GM21447 (cell line): Measurements from ENCODE around the gene AHCYL2.

ENCODE experiments used
- ATAC-seq: cut with Tn5 transposase; IDR thresholded peaks from one replicate; pipeline ENCODE4 v1.9.1; 2021; ENCODE audit not compliant: unreplicated experiment

The AHCYL2 gene

DNA sequence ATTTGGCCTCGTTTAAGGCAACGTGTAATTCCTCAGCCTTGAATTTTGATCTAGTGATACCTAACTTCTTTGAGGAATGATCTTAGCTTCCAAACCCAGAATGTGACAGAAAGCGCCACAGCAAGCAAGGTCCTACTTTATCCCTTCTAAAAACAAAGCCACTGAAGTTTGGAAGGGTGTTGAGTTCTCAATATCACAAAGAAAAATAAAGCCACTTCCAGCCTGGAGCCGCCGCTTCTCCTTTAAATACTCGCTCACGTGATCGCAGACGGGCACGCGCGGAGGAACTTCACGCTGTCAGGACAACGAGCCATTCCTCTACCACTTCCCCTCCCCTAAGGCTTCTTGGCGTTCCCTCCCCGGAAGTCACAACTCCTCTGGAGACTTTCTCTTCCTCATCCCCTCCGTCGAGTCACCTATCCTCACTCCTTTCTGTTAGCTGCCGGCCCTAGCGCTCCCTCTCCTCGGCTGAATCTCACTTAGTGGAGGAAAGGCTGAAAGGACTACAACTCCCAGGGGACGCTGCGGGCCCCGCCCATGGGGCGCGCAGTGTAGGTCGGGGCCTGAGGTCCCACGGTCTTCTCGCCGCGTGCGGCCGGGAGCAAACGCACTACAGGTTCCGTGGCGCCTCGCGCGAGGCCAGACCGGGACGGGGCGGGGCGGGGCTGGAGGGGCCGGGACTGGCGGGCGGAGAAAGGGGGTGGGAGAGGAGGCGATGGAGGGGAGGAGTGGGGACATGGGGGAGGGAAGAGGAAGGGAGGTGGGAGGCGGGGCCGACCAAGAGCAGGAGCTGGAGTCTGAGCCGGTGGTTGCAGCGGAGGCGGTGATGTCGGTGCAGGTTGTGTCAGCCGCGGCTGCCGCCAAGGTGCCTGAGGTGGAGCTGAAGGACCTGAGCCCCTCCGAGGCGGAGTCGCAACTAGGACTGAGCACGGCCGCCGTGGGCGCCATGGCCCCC is at the start of gene AHCYL2:
TSS of gene AHCYL2 (plus strand) at position 780 of the 955 bp plus-strand sequence.
- peak; percentile 81 for ATAC-seq

DNA sequence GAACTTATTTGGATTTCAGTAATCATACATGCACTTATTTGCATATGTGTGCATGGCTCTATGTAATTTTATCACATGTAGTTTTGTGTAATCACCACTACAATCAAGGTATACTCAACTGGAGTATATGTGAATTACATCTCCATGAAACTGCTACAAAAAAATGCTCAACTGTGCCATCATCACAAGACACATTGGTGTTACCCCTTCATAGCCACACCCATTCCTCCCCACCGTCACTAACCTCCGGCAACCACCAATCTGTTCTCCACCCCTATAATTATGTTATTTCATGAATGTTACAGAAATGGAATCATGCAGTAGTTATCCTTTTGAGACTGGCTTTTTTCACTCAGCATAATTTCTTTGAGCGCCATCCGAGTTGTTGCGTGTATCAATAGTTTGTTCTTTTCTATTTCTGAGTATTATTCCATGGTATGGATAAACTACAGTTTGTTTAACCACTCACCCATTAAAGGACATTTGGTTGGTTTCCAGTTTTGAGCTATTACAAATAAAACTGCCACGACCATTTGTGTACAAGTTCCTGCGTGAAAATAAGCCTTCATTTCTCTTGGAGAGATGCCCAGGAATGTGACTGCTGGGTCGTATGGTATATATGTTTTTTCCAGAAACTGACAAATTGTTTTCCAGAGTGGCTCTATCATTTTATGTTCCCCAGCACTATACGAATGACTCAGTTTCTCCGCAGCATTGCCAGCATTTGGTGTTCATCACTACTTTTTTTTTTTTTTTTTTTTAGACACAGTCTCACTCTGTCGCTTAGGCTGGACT is 47.7 kb upstream of the AHCYL2 start:
- no peak for ATAC-seq

- ATAC-seq, result no peak
These were observed 39.7 kb upstream of the AHCYL2 start for GRCh38 chr7:129184981-129185670.

DNA sequence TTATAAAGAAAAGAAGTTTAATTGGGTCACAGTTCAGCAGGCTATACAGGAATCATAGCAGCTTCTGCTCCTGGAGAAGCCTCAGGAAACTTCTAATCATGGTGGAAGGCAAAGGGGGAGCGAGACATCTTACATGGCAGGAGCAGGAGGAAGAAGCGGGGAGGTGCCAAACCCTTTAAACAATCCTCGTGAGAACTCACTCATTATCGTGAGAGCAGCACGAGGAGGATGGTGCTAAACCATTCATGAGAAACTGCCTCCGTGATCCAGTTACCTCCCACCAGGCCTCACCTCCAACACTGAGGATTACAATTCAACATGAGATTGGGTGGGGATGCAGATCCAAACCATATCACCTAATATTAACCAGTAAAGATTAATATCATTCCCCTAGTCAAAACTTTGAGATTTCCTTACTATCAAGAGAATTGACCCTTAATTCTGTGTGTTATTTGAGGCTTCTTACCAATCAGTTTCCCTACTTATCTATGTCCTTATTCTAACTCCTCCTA is 38.0 kb upstream of the AHCYL2 start:
- ATAC-seq, result no peak

- ATAC-seq, result no peak
These were observed 37.0 kb upstream of the AHCYL2 start for GRCh38 chr7:129187681-129188371.

- no peak for ATAC-seq
These were observed 36.4 kb upstream of the AHCYL2 start, which contains the start of gene SMO for GRCh38 chr7:129188372-129188891. TSS of gene SMO (plus strand) at chr7:129188633. CDS start at chr7:129189152, 519 bp downstream.

- no peak for ATAC-seq
These were observed 35.8 kb upstream of the AHCYL2 start for GRCh38 chr7:129188892-129189660.

GRCh38 chr7:129189661-129190310 is 35.0 kb upstream of the AHCYL2 start:
- ATAC-seq, result no peak

- ATAC-seq, result no peak
These were observed 33.6 kb upstream of the AHCYL2 start for GRCh38 chr7:129191272-129191671.

- no peak for ATAC-seq
These were observed 30.9 kb upstream of the AHCYL2 start for GRCh38 chr7:129193892-129194291.

DNA sequence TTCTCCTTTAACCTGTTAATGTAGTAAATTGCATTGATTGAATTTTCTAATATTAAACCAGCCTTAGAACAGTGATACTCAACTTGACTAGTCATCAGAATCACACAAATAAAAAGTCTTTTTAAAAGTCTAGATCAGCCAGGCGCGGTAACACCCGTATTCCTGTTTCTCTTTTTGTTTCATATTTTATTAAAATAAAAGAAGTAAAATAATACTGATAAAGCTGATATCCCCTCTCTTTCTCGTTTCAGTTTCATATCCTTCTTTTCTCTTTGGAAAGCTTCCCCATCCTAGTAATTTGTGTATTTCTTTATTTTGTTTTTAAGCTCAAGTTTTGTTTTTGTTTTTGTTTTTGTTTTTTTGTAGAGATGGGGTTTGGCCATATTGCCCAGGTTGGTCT is 27.1 kb upstream of the AHCYL2 start:
- ATAC-seq, result no peak

DNA sequence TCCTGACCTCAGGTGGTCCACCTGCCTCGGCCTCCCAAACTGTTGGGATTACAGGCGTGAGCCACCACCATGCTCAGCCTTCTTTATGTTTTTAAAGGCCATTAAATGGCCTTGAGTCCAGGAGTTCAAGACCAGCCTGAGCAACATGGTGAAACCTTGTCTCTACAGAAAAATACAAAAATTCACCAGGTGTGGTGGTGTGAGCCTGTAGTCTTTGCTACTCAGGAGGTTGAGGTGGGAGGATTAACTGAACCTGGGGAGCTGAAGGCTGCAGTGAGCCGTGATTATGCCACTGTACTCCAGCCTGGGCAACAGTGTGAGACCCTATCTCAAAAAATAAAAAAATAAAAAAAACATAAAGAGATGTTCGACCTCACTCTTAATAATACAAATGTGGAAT is 25.4 kb upstream of the AHCYL2 start:
- no peak for ATAC-seq

DNA sequence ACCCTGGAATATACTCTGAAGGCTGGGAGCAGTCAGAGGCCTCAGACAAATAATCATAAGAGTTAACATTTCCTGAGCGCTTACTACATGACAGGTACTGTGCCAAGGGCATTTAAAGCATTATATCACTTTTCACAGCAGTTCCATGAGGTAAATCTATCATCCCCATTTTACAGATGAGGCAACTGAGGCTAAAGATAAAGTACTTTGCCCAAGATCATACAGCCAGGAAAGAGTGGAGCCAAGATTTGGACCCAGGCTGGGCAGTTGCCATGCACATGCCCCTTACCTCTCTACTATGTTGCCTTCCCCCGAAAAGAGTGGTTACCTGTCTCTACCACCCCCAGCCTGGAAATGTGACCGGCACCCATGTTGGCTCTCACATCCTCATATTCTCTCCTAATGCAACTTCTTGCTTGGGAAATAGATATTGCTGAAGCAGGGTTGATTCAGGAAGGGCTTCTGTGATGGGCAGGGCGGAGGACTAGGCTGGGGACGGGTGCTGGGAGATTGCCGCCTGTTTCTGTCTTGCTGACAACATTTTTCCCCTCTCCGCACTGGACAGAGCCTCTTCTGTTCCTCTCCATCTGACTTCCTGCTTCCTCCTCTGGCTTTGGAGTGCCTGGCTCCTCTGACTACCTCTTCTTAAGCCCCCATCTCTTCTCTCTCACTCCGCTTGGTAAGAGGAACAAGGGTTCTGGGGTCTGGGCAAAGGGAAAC is 22.6 kb upstream of the AHCYL2 start:
- ATAC-seq, result no peak

DNA sequence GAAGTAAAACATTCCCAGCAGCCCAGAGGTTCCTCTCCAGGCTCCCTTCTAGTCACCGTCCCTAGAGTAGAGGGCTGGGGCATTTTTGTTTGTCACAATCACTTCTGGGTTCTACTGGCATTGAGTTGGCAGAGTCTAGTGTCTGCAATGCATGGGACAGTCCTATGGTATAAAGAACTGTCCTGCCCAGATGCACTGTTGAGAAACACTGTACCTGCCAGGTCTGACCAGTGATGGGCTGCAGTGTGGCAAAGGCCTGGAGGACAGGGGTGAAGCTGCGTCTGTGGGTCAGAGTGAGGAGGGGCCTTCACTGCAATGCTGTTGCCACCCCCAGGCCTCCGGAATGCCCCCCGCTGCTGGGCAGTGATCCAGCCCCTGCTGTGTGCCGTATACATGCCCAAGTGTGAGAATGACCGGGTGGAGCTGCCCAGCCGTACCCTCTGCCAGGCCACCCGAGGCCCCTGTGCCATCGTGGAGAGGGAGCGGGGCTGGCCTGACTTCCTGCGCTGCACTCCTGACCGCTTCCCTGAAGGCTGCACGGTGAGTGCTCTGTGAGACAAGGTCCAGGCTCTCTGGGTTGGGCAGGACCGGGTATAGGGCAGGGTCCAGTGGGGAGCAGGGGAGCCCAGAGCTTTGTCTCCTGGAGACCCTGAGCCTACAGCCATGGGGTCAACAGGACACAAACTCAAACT is 21.6 kb upstream of the AHCYL2 start:
- ATAC-seq, result no peak

DNA sequence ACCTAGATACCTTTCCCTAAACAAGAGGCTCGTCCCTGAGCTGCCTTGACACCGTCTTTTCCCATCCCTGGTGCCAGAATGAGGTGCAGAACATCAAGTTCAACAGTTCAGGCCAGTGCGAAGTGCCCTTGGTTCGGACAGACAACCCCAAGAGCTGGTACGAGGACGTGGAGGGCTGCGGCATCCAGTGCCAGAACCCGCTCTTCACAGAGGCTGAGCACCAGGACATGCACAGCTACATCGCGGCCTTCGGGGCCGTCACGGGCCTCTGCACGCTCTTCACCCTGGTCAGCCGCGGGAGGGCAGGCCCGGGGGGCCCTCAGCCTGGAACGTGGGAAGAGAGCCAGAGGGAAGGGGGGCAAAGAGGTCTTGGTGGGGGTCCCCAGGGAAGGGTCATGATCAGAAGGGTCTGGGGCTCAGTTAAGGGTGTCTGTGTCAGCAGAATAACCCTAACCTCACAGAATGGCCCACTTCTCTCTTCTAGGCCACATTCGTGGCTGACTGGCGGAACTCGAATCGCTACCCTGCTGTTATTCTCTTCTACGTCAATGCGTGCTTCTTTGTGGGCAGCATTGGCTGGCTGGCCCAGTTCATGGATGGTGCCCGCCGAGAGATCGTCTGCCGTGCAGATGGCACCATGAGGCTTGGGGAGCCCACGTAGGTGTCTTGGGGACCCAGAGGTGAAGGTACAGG is 19.6 kb upstream of the AHCYL2 start:
- no peak for ATAC-seq

DNA sequence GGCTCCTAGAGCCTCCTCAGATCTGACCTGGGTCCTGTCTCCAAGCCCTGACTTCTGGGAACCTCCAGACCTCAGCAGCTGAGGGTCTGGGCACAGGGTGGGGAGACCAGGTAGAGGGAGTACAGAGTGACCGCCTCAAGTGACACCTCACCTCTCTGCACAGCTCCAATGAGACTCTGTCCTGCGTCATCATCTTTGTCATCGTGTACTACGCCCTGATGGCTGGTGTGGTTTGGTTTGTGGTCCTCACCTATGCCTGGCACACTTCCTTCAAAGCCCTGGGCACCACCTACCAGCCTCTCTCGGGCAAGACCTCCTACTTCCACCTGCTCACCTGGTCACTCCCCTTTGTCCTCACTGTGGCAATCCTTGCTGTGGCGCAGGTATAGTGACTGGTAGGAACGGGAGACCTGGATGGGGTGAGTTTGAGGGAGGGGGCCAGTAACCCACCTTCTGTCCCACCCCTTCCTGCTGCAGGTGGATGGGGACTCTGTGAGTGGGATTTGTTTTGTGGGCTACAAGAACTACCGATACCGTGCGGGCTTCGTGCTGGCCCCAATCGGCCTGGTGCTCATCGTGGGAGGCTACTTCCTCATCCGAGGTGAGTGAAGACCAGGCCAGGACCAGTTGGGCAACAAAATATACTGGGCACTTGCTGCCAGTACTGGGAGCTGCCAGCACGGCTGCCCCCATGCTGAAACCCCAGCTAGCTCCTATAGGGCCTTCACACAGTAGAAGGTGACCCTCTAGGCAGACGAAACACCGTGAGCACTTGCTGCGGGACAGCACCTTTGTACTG is 18.6 kb upstream of the AHCYL2 start:
- ATAC-seq, result no peak
